Measurements from ENCODE around the gene IQCE. TPM values are rescaled to one million over a fixed set of nuclear protein-coding genes. Genes with fewer than 3 reads are reported as not detected.

Gene IQCE
- total and polyA plus RNA-seq, 2 donors (not counting 1 experiment from before 2014, with no cell fraction given): 5.3 to 8.3 TPM

DNA sequence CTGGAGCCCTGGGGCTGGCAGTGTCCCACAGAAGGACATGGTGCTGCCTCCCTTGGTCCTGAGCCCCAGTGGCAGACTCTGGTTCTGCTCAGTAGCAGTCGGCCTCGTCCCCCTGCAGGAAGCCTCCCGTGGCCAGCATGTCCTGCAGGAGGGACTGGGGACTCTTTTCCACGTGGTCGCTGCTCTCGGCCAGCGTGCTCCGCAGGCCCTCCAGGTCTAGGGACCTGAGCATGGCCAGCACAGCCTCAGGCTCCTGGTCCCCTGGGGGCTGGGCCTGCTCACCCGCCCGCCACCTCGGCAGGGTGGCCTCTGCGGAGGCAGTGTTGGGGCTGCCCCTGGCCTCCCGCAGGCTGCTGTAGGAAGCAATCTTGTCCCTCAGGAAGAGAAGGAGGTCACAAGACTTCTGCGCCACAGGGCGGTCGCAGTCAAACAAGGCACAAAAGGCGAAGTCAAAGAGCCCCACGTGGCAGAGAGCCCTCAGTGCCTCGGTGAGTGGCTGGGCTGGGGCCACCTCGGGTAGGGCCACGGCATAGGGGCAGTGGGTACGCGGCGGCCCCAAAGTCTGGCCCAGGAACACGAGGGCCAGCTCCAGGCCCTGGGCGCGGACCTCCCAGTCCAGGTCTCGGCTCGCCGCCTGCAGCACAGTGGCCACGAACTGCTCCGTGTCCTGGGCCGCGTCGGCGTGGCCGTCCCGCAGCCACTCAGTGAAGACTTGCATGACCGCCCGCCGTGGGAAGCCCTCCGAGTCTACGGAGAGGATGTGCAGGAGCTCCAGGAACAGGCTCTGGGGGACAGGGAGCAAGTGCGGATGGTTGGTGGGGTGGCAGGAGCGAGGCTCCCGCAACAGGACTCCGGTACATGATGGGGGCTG, 20.6 kb upstream of the IQCE start:
- no peak overlapping the region for H3K9ac ChIP-seq (ENCODE audit: insufficient read depth, low read length)
- no peak for DNase-seq (ENCODE audit: low read depth in 2 of 2)
- TF ChIP-seq, protein P1, sequence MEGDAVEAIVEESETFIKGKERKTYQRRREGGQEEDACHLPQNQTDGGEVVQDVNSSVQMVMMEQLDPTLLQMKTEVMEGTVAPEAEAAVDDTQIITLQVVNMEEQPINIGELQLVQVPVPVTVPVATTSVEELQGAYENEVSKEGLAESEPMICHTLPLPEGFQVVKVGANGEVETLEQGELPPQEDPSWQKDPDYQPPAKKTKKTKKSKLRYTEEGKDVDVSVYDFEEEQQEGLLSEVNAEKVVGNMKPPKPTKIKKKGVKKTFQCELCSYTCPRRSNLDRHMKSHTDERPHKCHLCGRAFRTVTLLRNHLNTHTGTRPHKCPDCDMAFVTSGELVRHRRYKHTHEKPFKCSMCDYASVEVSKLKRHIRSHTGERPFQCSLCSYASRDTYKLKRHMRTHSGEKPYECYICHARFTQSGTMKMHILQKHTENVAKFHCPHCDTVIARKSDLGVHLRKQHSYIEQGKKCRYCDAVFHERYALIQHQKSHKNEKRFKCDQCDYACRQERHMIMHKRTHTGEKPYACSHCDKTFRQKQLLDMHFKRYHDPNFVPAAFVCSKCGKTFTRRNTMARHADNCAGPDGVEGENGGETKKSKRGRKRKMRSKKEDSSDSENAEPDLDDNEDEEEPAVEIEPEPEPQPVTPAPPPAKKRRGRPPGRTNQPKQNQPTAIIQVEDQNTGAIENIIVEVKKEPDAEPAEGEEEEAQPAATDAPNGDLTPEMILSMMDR (conservative IDR thresholded peaks at IDR 0.05 in 1 of 2, IDR thresholded peaks at IDR 0.05 in 1 of 2; ENCODE audit: low read depth in 1 of 2, low read length in 2 of 2): no peak
- TF ChIP-seq EZH2 (IDR thresholded peaks at IDR 0.05; ENCODE audit: low read length, missing control alignments): no peak

DNA sequence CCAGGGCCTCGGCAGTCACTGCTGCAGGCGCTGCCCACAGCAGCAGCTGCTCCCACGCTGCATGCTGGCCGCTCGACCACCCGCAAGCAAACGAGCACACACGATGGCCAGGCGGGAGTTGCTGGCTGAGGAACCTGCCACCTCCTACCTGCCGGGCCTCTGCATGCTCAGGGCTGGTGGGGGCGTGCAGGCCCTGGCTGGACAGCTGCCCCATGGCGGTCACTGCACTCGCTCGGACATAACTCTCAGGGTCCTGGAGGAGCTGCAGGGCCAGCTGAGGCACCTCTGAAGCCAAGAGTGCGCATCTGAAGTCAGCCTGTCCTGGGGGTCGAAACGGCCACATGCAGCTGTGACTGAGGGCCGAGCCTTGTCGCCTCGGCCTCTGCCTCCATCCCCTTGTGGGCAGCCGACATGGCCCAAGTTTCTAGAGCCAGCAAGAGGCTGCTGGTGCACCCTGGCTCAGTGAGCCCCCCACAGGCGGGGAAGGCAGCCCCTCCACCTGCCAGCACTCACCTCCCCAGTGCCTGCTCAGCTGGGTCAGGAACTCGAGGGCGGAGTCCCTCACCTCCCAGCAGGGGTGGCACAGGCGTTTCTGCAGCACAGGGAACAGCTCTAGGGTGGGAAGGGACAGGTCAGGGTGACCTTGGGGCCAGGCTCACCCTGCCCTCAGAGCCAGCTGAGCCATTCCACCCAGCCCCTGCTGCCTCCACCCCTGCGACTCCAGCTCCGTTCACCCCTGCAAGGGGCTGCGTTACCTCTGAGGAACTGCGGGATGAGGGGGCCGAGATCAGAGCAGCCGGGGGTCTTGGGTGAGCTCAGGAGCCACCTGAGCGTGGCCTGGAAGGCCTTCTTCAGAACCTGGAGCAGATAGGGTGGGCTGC, 19.5 kb upstream of the IQCE start:
- Histone ChIP-seq H3K79me2 (ENCODE audit: control insufficient read depth, insufficient read depth, low read length) (no peaks in the 10 kb centered on the region), H3K36me3 (ENCODE audit: control insufficient read depth, insufficient read depth, low read length) (peaks cover 23% of the 10 kb centered on the region), H3K4me1 (ENCODE audit: control insufficient read depth, extremely low read depth, insufficient read depth, low read length) (no peaks in the 10 kb centered on the region), H2AFZ (ENCODE audit: low read length) (no peak overlapping the region), H3K9ac (ENCODE audit: insufficient read depth, low read length) (no peak overlapping the region), H3K9me3 (ENCODE audit: control insufficient read depth, insufficient read depth, low read depth, low read length) (no peaks in the 10 kb centered on the region), H3K4me2 (ENCODE audit: extremely low read depth, insufficient read depth, low read length) (no peak overlapping the region), H3K4me3 (replicated peaks in 1 of 4; ENCODE audit: control extremely low read depth in 1 of 4, insufficient read depth in 1 of 4, low read depth in 3 of 4, low read length in 4 of 4) (no peak overlapping the region), H4K20me1 (ENCODE audit: control insufficient read depth, extremely low read depth, insufficient read depth, low read length) (no peaks in the 10 kb centered on the region), H3K27ac (ENCODE audit: insufficient read depth, low read length) (no peak overlapping the region), H3K27me3 (ENCODE audit: control insufficient read depth, insufficient read depth, low read length) (no peaks in the 10 kb centered on the region)
- no peak for TF ChIP-seq EZH2 (IDR thresholded peaks at IDR 0.05; ENCODE audit: low read length, missing control alignments)
- TF ChIP-seq, protein P1 (conservative IDR thresholded peaks at IDR 0.05 in 1 of 2, IDR thresholded peaks at IDR 0.05 in 1 of 2; ENCODE audit: low read depth in 1 of 2, low read length in 2 of 2): no peak
- DNase-seq (ENCODE audit: low read depth in 2 of 2): no peak

More for the DNA sequence above, 20.6 kb upstream of the IQCE start:
- H2AFZ ChIP-seq (ENCODE audit: low read length): no peak overlapping the region
- no peaks in the 10 kb centered on the region for H3K4me1 ChIP-seq (ENCODE audit: control insufficient read depth, extremely low read depth, insufficient read depth, low read length)
- no peak overlapping the region for H3K4me3 ChIP-seq (replicated peaks in 1 of 4; ENCODE audit: control extremely low read depth in 1 of 4, insufficient read depth in 1 of 4, low read depth in 3 of 4, low read length in 4 of 4)
- no peaks in the 10 kb centered on the region for H3K27me3 ChIP-seq (ENCODE audit: control insufficient read depth, insufficient read depth, low read length)
- H3K9me3 ChIP-seq (ENCODE audit: control insufficient read depth, insufficient read depth, low read depth, low read length): no peaks in the 10 kb centered on the region
- H3K36me3 ChIP-seq (ENCODE audit: control insufficient read depth, insufficient read depth, low read length): peaks cover 20% of the 10 kb centered on the region
- no peaks in the 10 kb centered on the region for H4K20me1 ChIP-seq (ENCODE audit: control insufficient read depth, extremely low read depth, insufficient read depth, low read length)
- H3K27ac ChIP-seq (ENCODE audit: insufficient read depth, low read length): no peak overlapping the region
- no peaks in the 10 kb centered on the region for H3K79me2 ChIP-seq (ENCODE audit: control insufficient read depth, insufficient read depth, low read length)
- no peak overlapping the region for H3K4me2 ChIP-seq (ENCODE audit: extremely low read depth, insufficient read depth, low read length)

DNA sequence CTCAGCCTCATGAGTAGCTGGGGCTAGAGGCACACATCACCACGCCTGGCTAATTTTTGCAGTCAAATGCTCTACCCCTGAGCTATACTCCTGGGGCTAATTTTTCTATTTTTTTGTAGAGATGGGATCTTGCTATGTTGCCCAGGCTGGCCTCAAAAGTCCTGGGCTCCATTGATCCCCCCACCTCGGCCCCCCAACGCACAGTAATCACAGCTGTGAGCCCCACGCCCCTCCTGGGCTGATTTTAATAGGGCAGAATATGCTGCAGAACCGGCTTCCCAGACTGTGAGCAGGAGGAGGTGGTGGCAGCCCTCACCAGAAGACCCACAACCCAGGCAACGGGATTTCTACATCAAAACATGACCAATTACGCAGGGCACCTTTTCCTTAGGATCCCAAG, 18.6 kb upstream of the IQCE start:
- Histone ChIP-seq H3K4me1 (ENCODE audit: control insufficient read depth, extremely low read depth, insufficient read depth, low read length) (no peaks in the 10 kb centered on the region), H3K9me3 (ENCODE audit: control insufficient read depth, insufficient read depth, low read depth, low read length) (no peaks in the 10 kb centered on the region), H3K27ac (ENCODE audit: insufficient read depth, low read length) (no peak overlapping the region), H3K79me2 (ENCODE audit: control insufficient read depth, insufficient read depth, low read length) (no peaks in the 10 kb centered on the region), H4K20me1 (ENCODE audit: control insufficient read depth, extremely low read depth, insufficient read depth, low read length) (no peaks in the 10 kb centered on the region), H3K9ac (ENCODE audit: insufficient read depth, low read length) (no peak overlapping the region), H3K27me3 (ENCODE audit: control insufficient read depth, insufficient read depth, low read length) (no peaks in the 10 kb centered on the region), H3K4me3 (replicated peaks in 1 of 4; ENCODE audit: control extremely low read depth in 1 of 4, insufficient read depth in 1 of 4, low read depth in 3 of 4, low read length in 4 of 4) (no peak overlapping the region), H3K36me3 (ENCODE audit: control insufficient read depth, insufficient read depth, low read length) (peaks cover 26% of the 10 kb centered on the region), H3K4me2 (ENCODE audit: extremely low read depth, insufficient read depth, low read length) (no peak overlapping the region), H2AFZ (ENCODE audit: low read length) (no peak overlapping the region)
- TF ChIP-seq, protein P1 (conservative IDR thresholded peaks at IDR 0.05 in 1 of 2, IDR thresholded peaks at IDR 0.05 in 1 of 2; ENCODE audit: low read depth in 1 of 2, low read length in 2 of 2): no peak
- no peak for TF ChIP-seq EZH2 (IDR thresholded peaks at IDR 0.05; ENCODE audit: low read length, missing control alignments)
- DNase-seq (ENCODE audit: low read depth in 2 of 2): no peak
